ENCODE results near the gene ATXN7L1. TPM values are rescaled to one million over a fixed set of nuclear protein-coding genes. Genes with fewer than 3 reads are reported as not detected.

ATXN7L1 gene
- total RNA-seq, 4 donors from 2014 or later, result 30.8 to 45.8 (median 39.3) TPM

DNA sequence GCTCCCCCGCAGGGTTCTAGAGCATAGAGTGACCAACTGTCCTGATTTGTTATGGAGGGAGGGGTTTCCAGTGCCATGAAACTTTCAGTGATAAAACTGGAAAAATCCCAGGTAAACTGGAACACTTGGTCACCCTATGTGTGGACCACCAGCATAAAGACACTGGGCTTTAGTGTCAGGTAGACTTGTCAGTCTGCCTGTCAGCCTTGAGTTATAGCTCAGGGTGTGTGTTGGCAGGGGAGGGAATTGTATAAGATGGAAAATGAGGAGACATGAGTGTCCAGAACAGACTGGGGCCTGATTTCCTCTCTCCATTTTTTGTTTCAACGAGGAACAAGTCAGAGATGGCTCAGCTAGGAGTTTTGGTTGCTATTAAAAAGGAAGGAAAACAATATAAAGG lies 284.9 kb downstream of the ATXN7L1 start:
- no peak overlapping the region for H3K27ac ChIP-seq
- H3K36me3 ChIP-seq, result no peaks in the 10 kb centered on the region
- H3K27me3 ChIP-seq, result no peaks in the 10 kb centered on the region
- H3K9me3 ChIP-seq, result no peaks in the 10 kb centered on the region
- peaks cover 0 to 8% (median 0%) of the 10 kb centered on the region in 4 donors for H3K4me1 ChIP-seq
- DNase-seq, result no peak
- no peak overlapping the region for H3K4me3 ChIP-seq
- no peak for TF ChIP-seq POLR2A (IDR thresholded peaks at IDR 0.05)
- TF ChIP-seq CTCF (IDR thresholded peaks at IDR 0.05), result no peak

GRCh38 chr7:105590793-105591192 lies 285.6 kb downstream of the ATXN7L1 start:
- Histone ChIP-seq H3K9me3 (no peaks in the 10 kb centered on the region), H3K36me3 (no peaks in the 10 kb centered on the region), H3K27me3 (no peaks in the 10 kb centered on the region), H3K4me3 (no peak overlapping the region), H3K4me1 (peaks cover 0 to 8% (median 0%) of the 10 kb centered on the region in 4 donors), H3K27ac (no peak overlapping the region)
- no peak for DNase-seq
- TF ChIP-seq CTCF (IDR thresholded peaks at IDR 0.05), result no peak
- no peak for TF ChIP-seq POLR2A (IDR thresholded peaks at IDR 0.05)

- TF ChIP-seq POLR2A (IDR thresholded peaks at IDR 0.05), result no peak
- peak; percentile 13 to 61 (median 54) for TF ChIP-seq CTCF (IDR thresholded peaks at IDR 0.05)
- Histone ChIP-seq H3K9me3 (no peaks in the 10 kb centered on the region), H3K4me3 (no peak overlapping the region)
Observed at GRCh38 chr7:105589356-105590077, 286.9 kb downstream of the ATXN7L1 start.

GRCh38 chr7:105587909-105588635 lies 288.3 kb downstream of the ATXN7L1 start:
- no peak for DNase-seq
- Histone ChIP-seq H3K4me1 (peaks cover 0 to 8% (median 0%) of the 10 kb centered on the region in 4 donors), H3K9me3 (no peaks in the 10 kb centered on the region), H3K27ac (no peak overlapping the region), H3K36me3 (no peaks in the 10 kb centered on the region), H3K4me3 (no peak overlapping the region), H3K27me3 (no peaks in the 10 kb centered on the region)
- TF ChIP-seq POLR2A (IDR thresholded peaks at IDR 0.05) (no peak), CTCF (IDR thresholded peaks at IDR 0.05) (no peak)

More at GRCh38 chr7:105589356-105590077, 286.9 kb downstream of the ATXN7L1 start:
- Histone ChIP-seq H3K4me1 (peaks cover 0 to 8% (median 0%) of the 10 kb centered on the region in 4 donors), H3K27ac (no peak overlapping the region), H3K36me3 (no peaks in the 10 kb centered on the region), H3K27me3 (no peaks in the 10 kb centered on the region)
- DNase-seq, result peak in 2 of 3 donors; percentile 31 to 70

DNA sequence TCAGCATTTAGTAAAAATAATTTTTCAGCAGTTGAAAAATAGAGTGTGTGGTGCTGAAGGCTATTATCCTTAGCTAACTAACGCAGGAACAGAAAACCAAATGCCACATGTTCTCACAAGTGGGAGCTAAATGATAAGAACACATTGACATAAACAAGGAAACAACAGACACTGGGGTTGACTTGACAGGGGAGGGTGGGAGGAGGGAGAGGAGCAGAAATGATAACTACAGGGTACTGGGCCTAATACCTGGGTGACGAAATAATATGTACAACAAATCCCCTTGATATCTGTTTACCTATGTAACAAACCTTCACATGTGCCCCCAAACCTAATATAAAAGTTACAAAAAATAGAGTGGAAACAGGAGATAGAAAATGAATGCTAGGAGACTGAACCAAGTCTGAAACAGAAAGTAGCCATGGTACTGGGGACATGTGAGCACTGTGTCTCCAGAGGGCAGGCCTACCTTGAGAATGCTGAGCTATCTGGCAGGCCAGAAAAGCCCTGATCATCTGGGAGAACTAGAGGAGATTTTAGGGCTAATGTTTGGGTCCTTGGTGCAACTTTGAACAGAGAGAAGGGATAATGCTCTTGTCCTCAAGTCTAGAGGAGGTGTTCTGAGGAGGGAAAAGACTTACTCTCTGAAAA lies 290.4 kb downstream of the ATXN7L1 start:
- H3K27me3 ChIP-seq, result no peaks in the 10 kb centered on the region
- no peak for TF ChIP-seq CTCF (IDR thresholded peaks at IDR 0.05)
- TF ChIP-seq POLR2A (IDR thresholded peaks at IDR 0.05), result no peak
- peaks cover 0 to 15% (median 0%) of the 10 kb centered on the region in 4 donors for H3K4me1 ChIP-seq
- H3K4me3 ChIP-seq, result no peak overlapping the region
- no peak for DNase-seq
- no peak overlapping the region for H3K27ac ChIP-seq
- H3K9me3 ChIP-seq, result no peaks in the 10 kb centered on the region
- no peaks in the 10 kb centered on the region for H3K36me3 ChIP-seq

All from Peyer's patch (tissue), 4 donors.